ENCODE results near the gene NEU2. TPM values are rescaled to one million over a fixed set of nuclear protein-coding genes. Genes with fewer than 3 reads are reported as not detected.

NEU2 gene
- total RNA-seq: not detected

DNA sequence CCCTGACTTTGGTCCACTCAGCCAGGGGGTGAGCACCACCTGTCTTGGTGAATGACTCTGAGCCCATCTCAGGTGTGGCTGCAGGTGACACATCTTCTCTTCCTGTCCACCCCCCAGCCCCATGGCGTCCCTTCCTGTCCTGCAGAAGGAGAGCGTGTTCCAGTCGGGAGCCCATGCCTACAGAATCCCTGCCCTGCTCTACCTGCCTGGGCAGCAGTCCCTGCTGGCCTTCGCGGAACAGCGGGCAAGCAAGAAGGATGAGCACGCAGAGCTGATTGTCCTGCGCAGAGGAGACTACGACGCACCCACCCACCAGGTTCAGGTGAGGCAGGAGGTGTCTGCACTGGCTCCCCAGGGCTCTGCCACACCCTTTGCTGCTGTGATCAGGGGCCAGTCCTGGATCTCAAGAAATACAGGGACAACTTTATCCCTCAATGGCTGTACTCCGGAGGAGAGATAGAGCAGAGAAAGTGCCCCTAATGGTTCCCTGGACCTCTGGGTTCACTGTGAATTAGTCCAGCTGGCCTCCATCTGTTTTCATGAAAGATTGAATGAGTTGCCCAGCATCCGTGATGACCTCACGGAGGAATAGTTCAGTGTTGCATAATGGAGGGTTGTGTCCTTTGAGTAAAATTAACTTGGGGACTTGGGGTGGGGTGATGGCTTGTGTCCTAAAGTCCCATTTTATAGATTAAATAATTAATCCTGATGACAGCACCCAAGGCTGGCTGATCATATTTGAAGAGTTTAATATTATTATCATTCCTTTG is at the start of gene NEU2:
Gene NEU2 (plus strand): TSS at position 122 of the 770 bp plus-strand sequence. CDS start 0 bp downstream, at position 122.
- ATAC-seq (no peak), DNase-seq (no peak)
- H3K36me3 ChIP-seq (replicated peaks in 1 of 2; ENCODE audit: insufficient read depth in 1 of 2, low read depth in 2 of 2): no peaks in the 10 kb centered on the region
- WGBS, 2 donors: 80 to 88% methylated on average over 12 to 13 of the region's 13 CpGs
- intact Hi-C loops (cut with DNase I): loop anchor here (10.0 kb wide), 1 partner anchor 148 kb away; no protein-coding TSS in a partner anchor
- no peak for TF ChIP-seq POLR2A (IDR thresholded peaks at IDR 0.05)
- TF ChIP-seq, protein P1, sequence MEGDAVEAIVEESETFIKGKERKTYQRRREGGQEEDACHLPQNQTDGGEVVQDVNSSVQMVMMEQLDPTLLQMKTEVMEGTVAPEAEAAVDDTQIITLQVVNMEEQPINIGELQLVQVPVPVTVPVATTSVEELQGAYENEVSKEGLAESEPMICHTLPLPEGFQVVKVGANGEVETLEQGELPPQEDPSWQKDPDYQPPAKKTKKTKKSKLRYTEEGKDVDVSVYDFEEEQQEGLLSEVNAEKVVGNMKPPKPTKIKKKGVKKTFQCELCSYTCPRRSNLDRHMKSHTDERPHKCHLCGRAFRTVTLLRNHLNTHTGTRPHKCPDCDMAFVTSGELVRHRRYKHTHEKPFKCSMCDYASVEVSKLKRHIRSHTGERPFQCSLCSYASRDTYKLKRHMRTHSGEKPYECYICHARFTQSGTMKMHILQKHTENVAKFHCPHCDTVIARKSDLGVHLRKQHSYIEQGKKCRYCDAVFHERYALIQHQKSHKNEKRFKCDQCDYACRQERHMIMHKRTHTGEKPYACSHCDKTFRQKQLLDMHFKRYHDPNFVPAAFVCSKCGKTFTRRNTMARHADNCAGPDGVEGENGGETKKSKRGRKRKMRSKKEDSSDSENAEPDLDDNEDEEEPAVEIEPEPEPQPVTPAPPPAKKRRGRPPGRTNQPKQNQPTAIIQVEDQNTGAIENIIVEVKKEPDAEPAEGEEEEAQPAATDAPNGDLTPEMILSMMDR (IDR thresholded peaks at IDR 0.05): no peak
- no peak within 1 kb of the TSS for H3K4me3 ChIP-seq
- H3K9me3 ChIP-seq: no peaks in the 10 kb centered on the region
- no peaks in the 10 kb centered on the region for H3K4me1 ChIP-seq
- H3K27ac ChIP-seq: no peak within 1 kb of the TSS
- no peaks in the 10 kb centered on the region for H3K27me3 ChIP-seq

DNA sequence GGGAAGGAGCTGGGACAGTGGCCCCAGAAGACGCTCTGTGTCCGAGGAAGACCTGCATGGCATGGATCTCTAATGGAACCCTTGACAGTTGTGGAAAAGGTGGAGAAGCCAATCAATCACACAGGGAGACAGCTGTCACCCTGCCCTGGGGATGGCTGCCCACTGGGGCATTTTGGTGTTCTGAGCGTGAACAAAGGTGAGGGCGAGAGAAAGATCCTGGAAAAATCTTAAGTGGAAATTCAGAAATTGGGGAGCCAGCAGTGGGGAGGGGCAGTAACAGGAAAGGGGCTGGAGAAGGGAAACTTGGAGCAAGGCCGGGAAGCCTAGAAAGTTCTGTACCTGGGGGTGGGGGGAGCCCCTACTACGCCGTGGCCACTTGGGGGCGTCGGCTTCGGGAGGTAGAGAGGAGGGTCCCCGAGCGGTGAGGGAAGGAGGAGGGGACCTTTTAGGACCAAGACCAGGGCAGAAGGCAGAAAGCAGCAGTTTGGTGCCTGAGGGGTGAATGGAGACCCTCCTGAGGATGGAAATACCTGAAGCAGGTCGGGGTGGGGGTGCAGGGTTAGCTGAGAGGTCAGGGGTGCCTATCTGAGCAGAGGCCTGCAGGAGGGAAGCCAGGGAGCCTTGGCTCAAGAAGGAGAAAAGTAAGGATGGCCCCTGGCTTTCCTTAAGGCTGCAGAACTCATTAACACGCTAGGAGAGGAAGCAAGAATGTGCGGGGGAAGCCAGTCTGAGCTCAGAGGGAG is 49.4 kb upstream of the NEU2 start:
- H3K36me3 ChIP-seq (replicated peaks in 1 of 2; ENCODE audit: insufficient read depth in 1 of 2, low read depth in 2 of 2): no peaks in the 10 kb centered on the region
- WGBS, 2 donors: 65 to 69% methylated on average over 15 of the region's 15 CpGs
- TF ChIP-seq, protein P1 (IDR thresholded peaks at IDR 0.05): no peak
- TF ChIP-seq POLR2A (IDR thresholded peaks at IDR 0.05): no peak
- no peaks in the 10 kb centered on the region for H3K9me3 ChIP-seq
- intact Hi-C loops (cut with DNase I): no loop called here
- no peaks in the 10 kb centered on the region for H3K27me3 ChIP-seq
- H3K4me1 ChIP-seq: no peaks in the 10 kb centered on the region
- H3K27ac ChIP-seq: no peak overlapping the region
- no peak for ATAC-seq
- DNase-seq: no peak
- no peak overlapping the region for H3K4me3 ChIP-seq

DNA sequence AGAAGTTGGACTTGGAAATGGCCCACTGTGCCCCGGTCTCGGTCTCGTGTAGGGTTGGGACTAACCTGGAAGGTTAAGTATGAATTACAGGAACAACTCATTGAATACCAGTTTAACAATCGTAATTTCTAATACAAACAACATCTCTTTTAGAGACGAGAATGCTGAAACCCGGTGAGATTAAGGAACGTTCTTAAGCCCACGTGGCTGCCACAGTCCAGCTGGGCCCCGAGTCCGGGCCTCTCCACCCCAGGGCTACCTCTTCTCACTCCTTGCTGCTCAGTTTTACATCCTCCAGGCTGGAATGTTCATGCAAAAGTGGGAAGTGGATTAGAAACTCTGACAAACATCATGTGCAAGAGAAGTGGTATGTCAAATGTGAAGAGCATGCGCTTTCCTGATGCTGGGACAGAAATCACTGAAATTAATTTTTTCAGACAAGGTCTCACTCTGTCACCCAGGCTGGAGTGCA is 48.8 kb upstream of the NEU2 start:
- TF ChIP-seq POLR2A (IDR thresholded peaks at IDR 0.05): no peak
- TF ChIP-seq, protein P1 (IDR thresholded peaks at IDR 0.05): no peak
- ATAC-seq: no peak
- no peak for DNase-seq
- H3K4me1 ChIP-seq: no peaks in the 10 kb centered on the region
- WGBS, 2 donors: 84 to 87% methylated on average over 11 of the region's 11 CpGs
- no peaks in the 10 kb centered on the region for H3K36me3 ChIP-seq (replicated peaks in 1 of 2; ENCODE audit: insufficient read depth in 1 of 2, low read depth in 2 of 2)
- intact Hi-C loops (cut with DNase I): no loop called here
- no peak overlapping the region for H3K27ac ChIP-seq
- no peaks in the 10 kb centered on the region for H3K9me3 ChIP-seq
- H3K27me3 ChIP-seq: no peaks in the 10 kb centered on the region
- H3K4me3 ChIP-seq: no peak overlapping the region

DNA sequence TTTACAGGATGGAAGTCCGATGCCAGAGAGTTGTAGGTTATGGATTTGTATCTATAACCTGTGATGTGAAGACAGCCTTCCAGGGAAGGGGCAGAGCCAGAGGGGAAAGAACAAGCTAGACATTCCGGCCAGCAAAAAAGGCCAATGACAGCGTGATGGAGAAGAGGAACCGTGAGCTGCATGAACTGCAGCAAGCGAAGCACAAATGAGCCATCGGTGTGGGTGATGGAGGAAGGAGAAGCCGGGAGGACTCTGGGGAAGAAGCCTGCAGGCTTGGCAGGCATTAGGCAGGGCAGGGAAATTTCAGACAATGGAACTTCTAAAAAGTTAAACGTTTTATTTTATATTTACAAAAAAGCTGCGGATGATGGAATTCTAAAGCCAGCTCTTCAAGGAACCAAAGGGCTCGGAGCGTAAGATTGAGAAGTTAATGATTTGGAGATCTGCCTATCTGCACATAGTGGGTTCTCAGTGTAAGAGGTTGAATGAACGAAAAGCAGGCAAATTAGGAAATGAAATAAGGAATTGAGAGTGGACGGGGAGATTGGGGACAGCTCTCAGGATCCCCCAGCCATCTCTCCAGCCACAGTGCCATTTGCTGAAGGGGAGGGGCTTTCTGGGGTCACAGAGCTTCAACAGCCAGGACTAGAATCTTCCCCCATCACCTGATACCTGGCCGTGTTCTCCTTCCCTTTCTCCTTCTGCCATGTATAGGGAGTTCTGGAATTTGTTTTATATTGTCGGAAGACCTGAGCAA is 47.8 kb upstream of the NEU2 start:
- H3K4me3 ChIP-seq: no peak overlapping the region
- H3K36me3 ChIP-seq (replicated peaks in 1 of 2; ENCODE audit: insufficient read depth in 1 of 2, low read depth in 2 of 2): no peaks in the 10 kb centered on the region
- H3K27me3 ChIP-seq: no peaks in the 10 kb centered on the region
- no peaks in the 10 kb centered on the region for H3K4me1 ChIP-seq
- DNase-seq (no peak), ATAC-seq (no peak)
- intact Hi-C loops (cut with DNase I): no loop called here
- no peak overlapping the region for H3K27ac ChIP-seq
- WGBS, 2 donors: 80 to 83% methylated on average over 15 of the region's 15 CpGs
- TF ChIP-seq POLR2A (IDR thresholded peaks at IDR 0.05): no peak
- TF ChIP-seq, protein P1 (IDR thresholded peaks at IDR 0.05): no peak
- H3K9me3 ChIP-seq: no peaks in the 10 kb centered on the region
